ENCODE data around the gene LINC00237.

GRCh38 chr20:21118138-21118537, 12.0 kb upstream of the LINC00237 start:
- TF ChIP-seq EGR1 (IDR thresholded peaks at IDR 0.05) (no peak), CREB1 (IDR thresholded peaks at IDR 0.05; ENCODE audit: low read depth) (no peak), RAD21 (IDR thresholded peaks at IDR 0.05; ENCODE audit: low read depth) (no peak), EP300 (IDR thresholded peaks at IDR 0.05; ENCODE audit: borderline replicate concordance) (no peak), FOXM1 (IDR thresholded peaks at IDR 0.05; ENCODE audit: borderline replicate concordance, low read depth) (no peak), MAX (IDR thresholded peaks at IDR 0.05) (no peak), CEBPB (IDR thresholded peaks at IDR 0.05) (no peak), REST (IDR thresholded peaks at IDR 0.05; ENCODE audit: low read depth) (no peak)
